SH-SY5Y (cell line): ENCODE measurements around the gene MIX23.

Source experiments
- GATA2 ChIP-seq: IDR thresholded peaks from 2 replicates; pipeline ENCODE4 v1.6.1; 2011; ENCODE audit warnings: mild to moderate bottlenecking, low read depth, low read length
- GATA3 ChIP-seq: IDR thresholded peaks from 2 replicates; pipeline ENCODE4 v1.6.1; 2011; ENCODE audit warnings: low read depth, mild to moderate bottlenecking, low read length, moderate library complexity

DNA sequence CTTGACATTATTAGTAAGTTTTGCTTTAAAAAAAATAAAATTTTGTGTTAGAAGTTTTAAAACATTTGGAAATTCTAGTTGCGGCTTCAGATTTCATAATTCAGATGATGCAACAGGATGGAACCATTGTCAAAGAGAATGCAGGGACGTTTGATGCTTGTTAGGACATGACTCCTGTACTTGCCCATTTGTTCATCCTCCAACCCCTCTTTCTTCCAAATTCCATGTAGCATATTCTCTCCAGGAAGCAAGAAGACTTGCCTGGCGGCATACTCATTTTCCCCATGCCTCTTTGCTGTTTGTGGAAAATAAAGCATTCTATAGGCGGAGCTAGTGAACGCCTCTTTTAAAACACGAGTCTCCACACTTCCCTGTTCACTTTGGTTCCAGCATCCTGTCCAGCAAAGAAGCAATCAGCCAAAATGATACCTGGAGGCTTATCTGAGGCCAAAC lies 58.1 kb downstream of the MIX23 start, which contains the start of gene CSTA:
- TF ChIP-seq GATA3 = no peak
- TF ChIP-seq GATA2 = no peak
